GM23338 (cell line): Measurements from ENCODE around the gene PPL.

Source experiments
- CREB1 ChIP-seq: fragments of 250-450 bp; sonication (Bioruptor Pico); IDR thresholded peaks from 2 replicates; pipeline ENCODE4 v1.5.0; 2020; ENCODE audit warnings: low read depth, mild to moderate bottlenecking, moderate library complexity
- CTCF ChIP-seq, 2 experiments: fragments of 200-600 bp in 1 of 2; sonication (generic) in 1 of 2; conservative IDR thresholded peaks; 2 replicates each; pipeline versions ENCODE4 v1.5.1 to v1.6.1; 2016 to 2017; ENCODE audit warnings: antibody characterized with exemption in 2 of 2, low read depth in 2 of 2, mild to moderate bottlenecking in 2 of 2, moderate library complexity in 1 of 2
- POLR2AphosphoS5 ChIP-seq: IDR thresholded peaks from 2 replicates; pipeline ENCODE4 v1.6.1; 2016; ENCODE audit warnings: antibody characterized with exemption, low read depth
- ZNF331 ChIP-seq: fragments of 250-450 bp; sonication (Bioruptor Pico); IDR thresholded peaks from 2 replicates; pipeline ENCODE4 v1.5.0; 2020; ENCODE audit warnings: low read depth, mild to moderate bottlenecking, moderate library complexity

GRCh38 chr16:4862639-4863038, 74.3 kb downstream of the PPL start:
- TF ChIP-seq CTCF (conservative IDR thresholded peaks at IDR 0.05; ENCODE audit: low read depth in 2 of 2), result no peak
- TF ChIP-seq ZNF331 (CRISPR knock-in tag), result no peak
- TF ChIP-seq POLR2AphosphoS5, result no peak
- no peak for TF ChIP-seq CREB1
